Right lung (tissue), 5 donors: Measurements from ENCODE around the gene TRIML1. TPM values are rescaled to one million over a fixed set of nuclear protein-coding genes. Genes with fewer than 3 reads are reported as not detected.

Experiments used
- polyA plus RNA-seq, 5 donors: library from polyadenylated mRNA; unstranded; fragments of 120-200 nt; gene quantifications; one replicate each; pipeline versions ENCODE4 v1.2.1 to v1.2.3, GENCODE V29; 2013; ENCODE audit warnings: inconsistent platforms in 1 of 5, low replicate concordance in 1 of 5; ENCODE audit not compliant: insufficient read length in 5 of 5, insufficient read depth in 1 of 5

The TRIML1 gene
- polyA plus RNA-seq, 5 donors: not detected

Other genes starting within 250 kb of the TRIML1 start
- 10 to 100 TPM in 2 of 5 donors, 1 to 10 TPM in 3; 7.2 to 14.4 (median 8.6) TPM for gene ZFP42, start 143.7 kb upstream of the TRIML1 start, polyA plus RNA-seq
- under 1 TPM in 3 of 5 donors, not detected in 2; 0.18 to 0.41 (median 0.40) TPM for gene TRIML2, start 29.8 kb upstream of the TRIML1 start, polyA plus RNA-seq